HG02852 (cell line): ENCODE measurements around the gene CD79A.

Source experiments
- ATAC-seq: cut with Tn5 transposase; IDR thresholded peaks from one replicate; pipeline ENCODE4 v1.9.1; 2021; ENCODE audit warnings: mild to moderate bottlenecking, moderate library complexity; ENCODE audit not compliant: unreplicated experiment

CD79A gene

GRCh38 chr19:41929536-41930071 is 52.5 kb downstream of the CD79A start:
- ATAC-seq = no peak

GRCh38 chr19:41930322-41930722 is 53.2 kb downstream of the CD79A start:
- ATAC-seq = no peak
